B cell (primary cell): Measurements from ENCODE around the gene TSPAN14. TPM values are rescaled to one million over a fixed set of nuclear protein-coding genes. Genes with fewer than 3 reads are reported as not detected.
"Not testable (repeated sequence)": the region's sequence is repeated elsewhere in the genome, so short reads cannot be mapped to it uniquely, and the experiment has no call there.

ENCODE experiments used
- ATAC-seq: fragments of 200-7000 bp; cut with Tn5 transposase; one replicate; pipeline ENCODE4 v1.10.0; 2021; ENCODE audit warnings: low read depth, mild to moderate bottlenecking, moderate number of reproducible peaks, moderate library complexity
- CTCF ChIA-PET: fragments of 350-600 bp; sonication (Branson Sonifier 250); formaldehyde crosslinking; loops from one replicate; lab custom pipeline; 2021; ENCODE audit warnings: antibody characterized with exemption, inconsistent platforms; lab: Charles Lee
- POLR2A ChIA-PET: fragments of 350-600 bp; sonication (Branson Sonifier 250); formaldehyde crosslinking; loops from one replicate; lab custom pipeline; 2021; ENCODE audit warnings: antibody characterized with exemption; lab: Charles Lee
- DNase-seq: peaks from one replicate; pipeline ENCODE4 v3.0.0; 2013
- H2AFZ ChIP-seq: 2 replicates; pipeline ENCODE4 v1.6.1; 2012; ENCODE audit warnings: mild to moderate bottlenecking, low read depth, low read length; ENCODE audit not compliant: insufficient read depth, poor library complexity, severe bottlenecking
- H3K27ac ChIP-seq, 2 donors: 1 replicate in 1 of 2; 2 replicates in 1 of 2; pipeline ENCODE4 v1.5.1; 2012 to 2013; ENCODE audit warnings: low read length in 2 of 2, mild to moderate bottlenecking in 2 of 2, moderate library complexity in 1 of 2
- H3K27me3 ChIP-seq, 4 experiments: fragments of 200-600 bp in 1 of 4; sonication (generic) in 1 of 4; replicated peaks in 1 of 4; 1 replicate in 2 of 4; 2 replicates in 2 of 4; pipeline versions ENCODE4 v1.6.1 to v1.7.0; 2013 to 2016; ENCODE audit warnings: low read length in 3 of 4, mild to moderate bottlenecking in 2 of 4, mixed read lengths in 1 of 4, moderate library complexity in 1 of 4; ENCODE audit not compliant: insufficient read depth in 4 of 4, control insufficient read depth in 3 of 4; ENCODE audit errors: control extremely low read depth in 1 of 4
- H3K36me3 ChIP-seq, 2 experiments: replicated peaks in 1 of 2; 1 replicate in 1 of 2; 2 replicates in 1 of 2; pipeline versions ENCODE4 v1.6.1 to v1.7.1; 2013; ENCODE audit warnings: low read length in 1 of 2; ENCODE audit not compliant: insufficient read depth in 2 of 2, control insufficient read depth in 1 of 2; ENCODE audit errors: control extremely low read depth in 1 of 2, extremely low read depth in 1 of 2
- H3K4me1 ChIP-seq, 2 donors: fragments of 200-600 bp in 1 of 2; sonication (generic) in 1 of 2; 1 replicate in 1 of 2; 2 replicates in 1 of 2; pipeline versions ENCODE4 v1.5.1 to v1.6.1; 2013 to 2017; ENCODE audit warnings: low read length in 2 of 2; ENCODE audit not compliant: control insufficient read depth in 2 of 2, insufficient read depth in 2 of 2
- H3K4me2 ChIP-seq: replicated peaks from 2 replicates; pipeline ENCODE3; 2012; ENCODE audit warnings: mild to moderate bottlenecking, low read depth, low read length; ENCODE audit not compliant: poor library complexity, severe bottlenecking
- H3K4me3 ChIP-seq, 5 experiments: fragments of 200-600 bp in 1 of 5; sonication (generic) in 1 of 5; 1 replicate in 3 of 5; 2 replicates in 2 of 5; pipeline versions ENCODE4 v1.5.1 to v1.7.0; 2011 to 2016; ENCODE audit warnings: low read length in 4 of 5, mild to moderate bottlenecking in 4 of 5, low read depth in 2 of 5, control low read depth in 1 of 5, moderate library complexity in 1 of 5; ENCODE audit not compliant: insufficient read depth in 1 of 5; ENCODE audit errors: control extremely low read depth in 1 of 5, extremely low read depth in 1 of 5
- H3K79me2 ChIP-seq: fragments of 200-600 bp; sonication (generic); one replicate; pipeline ENCODE4 v1.6.0; 2016; ENCODE audit warnings: low read length; ENCODE audit not compliant: control insufficient read depth, insufficient read depth
- H3K9ac ChIP-seq: fragments of 200-600 bp; sonication (generic); 2 replicates; pipeline ENCODE4 v1.6.1; 2017; ENCODE audit warnings: mild to moderate bottlenecking, low read length, moderate library complexity
- H3K9me3 ChIP-seq, 3 donors: one replicate each; pipeline versions ENCODE4 v1.6.1 to v1.7.1; 2013; ENCODE audit warnings: low read length in 2 of 3; ENCODE audit not compliant: control insufficient read depth in 2 of 3, insufficient read depth in 1 of 3; ENCODE audit errors: control extremely low read depth in 1 of 3
- H4K20me1 ChIP-seq: 2 replicates; pipeline ENCODE4 v1.6.0; 2012; ENCODE audit warnings: mild to moderate bottlenecking, low read length; ENCODE audit not compliant: insufficient read depth, control insufficient read depth, poor library complexity, severe bottlenecking
- H3K27ac Mint-ChIP-seq: one replicate; pipeline ENCODE4 v1.8.0; 2021; ENCODE audit warnings: mixed read lengths
- H3K27me3 Mint-ChIP-seq: one replicate; pipeline ENCODE4 v1.8.0; 2021; ENCODE audit warnings: mixed read lengths
- H3K4me1 Mint-ChIP-seq: one replicate; pipeline ENCODE4 v1.8.0; 2021; ENCODE audit warnings: mixed read lengths
- H3K4me3 Mint-ChIP-seq: one replicate; pipeline ENCODE4 v1.8.0; 2021; ENCODE audit warnings: mixed read lengths
- H3K9me3 Mint-ChIP-seq: one replicate; pipeline ENCODE4 v1.8.0; 2022; ENCODE audit warnings: mixed read lengths; ENCODE audit not compliant: insufficient read depth
- CTCF ChIP-seq: fragments of 200-600 bp; IDR thresholded peaks from one replicate; pipeline ENCODE4 v1.8.0; 2022; ENCODE audit warnings: antibody characterized with exemption, mild to moderate bottlenecking
- EZH2 ChIP-seq: IDR thresholded peaks from 2 replicates; pipeline ENCODE4 v1.6.1; 2012; ENCODE audit warnings: borderline replicate concordance, low read depth, mild to moderate bottlenecking, moderate library complexity, low read length; ENCODE audit not compliant: insufficient read depth, poor library complexity, severe bottlenecking
- WGBS: methylation state at CpG from one replicate; pipeline ENCODE4 v1.1.5; 2013; ENCODE audit warnings: missing lambda C conversion rate; ENCODE audit not compliant: insufficient coverage; 5-methylcytosine and 5-hydroxymethylcytosine counted together
- intact Hi-C: fragments of 100-400 bp; cut with micrococcal nuclease; formaldehyde crosslinking; loops from one replicate; pipeline ENCODE4 v1.10.0; 2022
- polyA plus RNA-seq: library from polyadenylated mRNA; depleted of rRNA; stranded (reverse); fragments of >200 nt; gene quantifications from 2 replicates; pipeline ENCODE4 v1.2.3, GENCODE V29; 2012
- total RNA-seq, 2 donors: library from RNA; stranded (reverse); fragments of 120-200 nt in 1 of 2; gene quantifications; 1 replicate in 1 of 2; 2 replicates in 1 of 2; pipeline versions ENCODE4 v1.2.3 to v1.2.4, GENCODE V29; 2013 to 2022

Gene TSPAN14
- total and polyA plus RNA-seq, 2 donors (not counting 1 experiment from before 2014, with no cell fraction given): 27.8 to 55.3 TPM

GRCh38 chr10:80415734-80416478, 38.2 kb upstream of the TSPAN14 start:
- H3K27me3 ChIP-seq: no peaks in the 10 kb centered on the region
- no peaks in the 10 kb centered on the region for H3K9me3 ChIP-seq
- ChIA-PET CTCF (no interaction called here), POLR2A (interaction anchor here (0.5 kb wide), 1 partner anchor 85 kb away, joined by 5 read pairs; no protein-coding TSS in a partner anchor)
- no peak for DNase-seq
- H3K4me2 ChIP-seq: no peak overlapping the region
- TF ChIP-seq EZH2 (no peak), CTCF (no peak)
- no peak for ATAC-seq
- no peaks in the 10 kb centered on the region for H4K20me1 ChIP-seq
- no peak overlapping the region for H3K27ac ChIP-seq
- no peak overlapping the region for H3K9ac ChIP-seq
- no peak overlapping the region for H3K4me3 Mint-ChIP-seq
- H3K36me3 ChIP-seq: no peaks in the 10 kb centered on the region
- H3K79me2 ChIP-seq: no peaks in the 10 kb centered on the region
- peaks cover 6 to 15% of the 10 kb centered on the region in 2 donors for H3K4me1 ChIP-seq
- H3K4me1 Mint-ChIP-seq: peaks cover 11% of the 10 kb centered on the region
- H3K9me3 Mint-ChIP-seq: no peaks in the 10 kb centered on the region
- intact Hi-C loops: no loop called here
- no peaks in the 10 kb centered on the region for H3K27me3 Mint-ChIP-seq
- 95% methylated on average over 3 of the region's 3 CpGs for WGBS
- no peak overlapping the region for H3K4me3 ChIP-seq
- no peak overlapping the region for H2AFZ ChIP-seq
- no peak overlapping the region for H3K27ac Mint-ChIP-seq

GRCh38 chr10:80416479-80417098, 37.5 kb upstream of the TSPAN14 start:
- Histone ChIP-seq H3K27me3 (no peaks in the 10 kb centered on the region), H3K36me3 (no peaks in the 10 kb centered on the region), H3K27ac (no peak overlapping the region), H3K4me3 (no peak overlapping the region), H3K9ac (no peak overlapping the region), H3K4me2 (no peak overlapping the region), H3K79me2 (peaks cover 3% of the 10 kb centered on the region), H2AFZ (no peak overlapping the region), H4K20me1 (no peaks in the 10 kb centered on the region), H3K9me3 (no peaks in the 10 kb centered on the region), H3K4me1 (peaks cover 13 to 21% of the 10 kb centered on the region in 2 donors)
- DNase-seq (no peak), ATAC-seq (no peak)
- Mint-ChIP-seq H3K4me3 (no peak overlapping the region), H3K27me3 (no peaks in the 10 kb centered on the region), H3K27ac (no peak overlapping the region), H3K9me3 (no peaks in the 10 kb centered on the region), H3K4me1 (peaks cover 18% of the 10 kb centered on the region)
- TF ChIP-seq EZH2 (no peak), CTCF (no peak)
- intact Hi-C loops: no loop called here
- ChIA-PET POLR2A (no interaction called here), CTCF (no interaction called here)
- WGBS: 87% methylated on average over 4 of the region's 15 CpGs

- DNase-seq, H3K27me3 ChIP-seq, H3K9me3 Mint-ChIP-seq, POLR2A ChIA-PET, intact Hi-C loops, H3K36me3 ChIP-seq, H3K9me3 ChIP-seq, H3K4me2 ChIP-seq, H3K79me2 ChIP-seq, H2AFZ ChIP-seq, H3K9ac ChIP-seq, H4K20me1 ChIP-seq, H3K4me3 ChIP-seq, ATAC-seq, H3K27me3 Mint-ChIP-seq, H3K27ac Mint-ChIP-seq, H3K4me3 Mint-ChIP-seq, H3K27ac ChIP-seq, CTCF ChIA-PET: not testable (repeated sequence)
- H3K4me1 Mint-ChIP-seq: peaks cover 25% of the 10 kb centered on the region
- WGBS: no CpG with 5 or more reads among the region's 6 CpGs
- H3K4me1 ChIP-seq: peaks cover 19 to 28% of the 10 kb centered on the region in 2 donors
Observed at GRCh38 chr10:80417256-80417655, 36.9 kb upstream of the TSPAN14 start.
